HG02610 (cell line): ENCODE data around the gene PPP2R5A.
"Not testable (repeated sequence)": the region's sequence is repeated elsewhere in the genome, so short reads cannot be mapped to it uniquely, and the experiment has no call there.

Source experiments
- ATAC-seq: cut with Tn5 transposase; IDR thresholded peaks from one replicate; pipeline ENCODE4 v1.9.1; 2021; ENCODE audit warnings: mild to moderate bottlenecking, moderate library complexity; ENCODE audit not compliant: unreplicated experiment

PPP2R5A gene

DNA sequence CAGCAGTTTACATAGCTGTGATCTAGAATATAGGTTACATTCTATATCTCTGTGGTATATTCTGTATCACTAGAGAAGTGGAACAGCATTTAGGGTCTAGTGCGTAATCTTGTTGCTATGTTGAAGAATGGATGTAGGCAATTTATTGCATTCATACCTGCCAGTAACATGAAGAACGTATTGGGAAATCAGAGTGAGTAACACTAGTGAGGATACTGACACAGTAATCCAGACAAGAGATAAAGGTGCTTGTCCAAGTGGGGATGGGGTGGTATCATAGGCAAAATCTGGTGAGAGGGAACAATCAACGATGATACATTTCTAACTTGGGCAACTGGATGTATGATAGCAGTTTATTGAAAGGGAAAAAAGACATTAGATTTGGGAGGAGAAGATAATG is 9.8 kb downstream of the PPP2R5A start:
- no peak for ATAC-seq

DNA sequence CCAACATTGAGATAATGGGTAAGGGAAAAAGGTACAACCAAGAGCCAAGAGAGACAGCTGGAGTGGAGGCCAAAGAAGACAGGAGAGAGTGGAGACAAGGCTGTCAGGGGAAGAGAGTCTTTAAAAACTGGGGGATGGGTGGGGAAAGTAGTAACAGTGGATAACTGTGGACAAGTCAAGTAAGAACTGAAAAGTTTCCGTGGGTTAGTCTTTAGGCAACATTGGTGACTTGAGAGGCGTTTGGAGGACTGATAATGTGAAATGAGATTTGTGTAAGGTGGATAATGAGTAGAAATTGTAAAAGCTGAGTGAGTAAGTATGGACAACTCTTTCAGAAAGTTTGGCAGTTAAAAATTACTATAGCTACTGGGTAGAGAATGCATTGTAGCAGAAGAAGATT is 10.4 kb downstream of the PPP2R5A start:
- ATAC-seq: no peak

DNA sequence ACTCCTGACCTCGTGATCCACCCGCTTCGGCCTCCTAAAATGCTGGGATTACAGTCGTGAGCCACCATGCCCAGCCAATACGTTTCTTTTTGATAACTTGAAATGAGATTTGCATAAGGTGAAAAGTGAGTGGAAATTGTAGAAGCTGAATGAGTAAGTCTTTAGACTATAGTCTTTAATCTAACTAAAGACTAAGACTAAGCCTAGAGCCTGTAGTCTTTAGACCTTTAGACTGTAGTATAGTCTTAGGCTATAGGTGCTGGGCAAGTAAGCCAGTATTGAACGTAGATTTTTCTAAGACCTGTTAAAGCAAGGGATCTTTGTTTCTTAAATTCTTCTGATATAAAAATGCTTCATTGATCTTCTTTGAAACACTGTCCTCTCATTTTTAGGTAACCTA is 12.1 kb downstream of the PPP2R5A start:
- no peak for ATAC-seq

DNA sequence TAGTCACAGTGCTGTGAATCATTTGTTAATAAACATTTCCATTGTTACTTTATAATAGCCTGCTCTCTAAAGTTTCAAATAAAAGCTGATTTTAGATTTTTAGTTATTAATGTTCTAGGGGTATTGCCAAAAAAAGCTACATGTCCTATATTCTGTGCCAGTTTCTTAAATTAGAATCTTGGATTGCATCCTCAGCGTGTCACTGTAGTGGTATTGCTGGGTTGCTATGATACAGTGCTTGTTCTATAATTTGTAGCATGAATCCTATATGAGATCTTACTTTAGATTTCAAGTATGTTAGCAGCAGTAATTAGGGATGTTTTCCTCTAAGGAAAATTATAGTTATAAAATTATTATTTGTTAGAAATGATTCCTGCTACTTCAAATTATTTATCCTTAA is 16.4 kb downstream of the PPP2R5A start:
- no peak for ATAC-seq

DNA sequence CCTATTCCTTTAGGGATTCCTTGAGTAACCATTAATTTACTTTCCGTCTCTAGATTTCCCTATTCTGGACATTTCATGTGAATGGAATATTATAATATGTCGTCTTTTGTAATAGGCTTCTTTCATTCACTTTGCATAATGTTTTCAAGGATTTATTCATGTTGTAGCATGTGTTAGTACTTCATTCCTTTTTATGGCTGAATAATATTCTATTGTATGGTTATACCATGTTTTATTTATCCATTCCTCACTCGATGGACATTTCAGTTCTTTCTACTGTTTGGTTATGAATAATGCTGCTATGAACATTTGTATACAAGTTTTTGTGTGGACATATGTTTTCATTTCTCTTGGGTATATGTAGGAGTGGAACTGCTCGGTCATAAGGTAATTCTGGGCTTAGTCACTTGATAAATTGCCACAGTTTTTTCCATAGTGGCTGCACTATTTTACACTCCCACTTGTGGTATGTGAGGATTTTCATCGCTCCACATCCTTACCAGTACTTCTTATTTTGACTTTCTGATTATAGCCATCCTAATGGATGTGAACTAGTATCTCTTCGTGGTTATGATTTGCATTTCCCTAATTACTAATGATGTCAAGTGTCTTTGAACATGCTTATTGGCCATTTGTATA is 17.7 kb downstream of the PPP2R5A start:
- ATAC-seq: peak; percentile 45

DNA sequence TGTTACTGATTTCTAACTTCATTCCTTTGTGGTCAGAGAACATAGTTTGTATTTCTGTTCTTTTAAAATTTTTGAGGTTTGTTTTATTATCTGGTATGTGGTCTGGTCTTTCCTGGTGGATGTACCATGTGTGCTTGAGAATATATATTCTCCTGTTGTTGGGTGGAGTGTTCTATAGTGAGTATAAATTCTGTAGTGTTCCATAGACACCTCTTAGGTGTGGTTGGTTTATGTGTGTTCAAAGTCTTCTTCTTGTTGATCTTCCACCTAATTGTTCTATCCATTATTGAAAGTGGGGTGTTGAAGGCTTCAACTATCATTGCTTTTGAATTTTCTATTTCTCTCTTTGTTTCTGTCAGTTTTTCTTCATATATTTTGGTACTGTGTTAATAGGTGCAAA is 20.1 kb downstream of the PPP2R5A start:
- ATAC-seq: no peak

DNA sequence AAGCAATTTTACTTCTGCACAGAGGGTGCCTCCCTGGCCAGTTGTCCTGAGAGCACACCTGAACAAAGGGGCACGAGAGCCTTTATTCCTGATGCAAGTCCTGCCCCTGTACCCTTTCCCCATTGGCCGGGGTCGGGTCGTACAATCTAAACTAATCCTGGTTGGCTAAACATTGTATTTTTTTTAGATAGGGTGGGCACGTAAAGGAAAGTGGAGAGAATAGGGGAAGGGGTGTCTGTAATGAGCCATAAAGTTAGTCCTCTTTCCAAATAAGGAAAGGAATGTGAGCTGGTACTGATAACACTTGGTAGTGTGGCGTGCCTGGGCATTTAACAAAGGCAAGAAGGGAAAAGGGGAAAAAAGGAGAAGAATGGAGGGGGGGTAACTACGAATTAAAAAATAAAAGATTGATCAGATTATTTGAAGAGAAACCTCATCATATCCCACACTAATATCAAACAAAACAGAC is 20.8 kb downstream of the PPP2R5A start:
- ATAC-seq: not testable (repeated sequence)

DNA sequence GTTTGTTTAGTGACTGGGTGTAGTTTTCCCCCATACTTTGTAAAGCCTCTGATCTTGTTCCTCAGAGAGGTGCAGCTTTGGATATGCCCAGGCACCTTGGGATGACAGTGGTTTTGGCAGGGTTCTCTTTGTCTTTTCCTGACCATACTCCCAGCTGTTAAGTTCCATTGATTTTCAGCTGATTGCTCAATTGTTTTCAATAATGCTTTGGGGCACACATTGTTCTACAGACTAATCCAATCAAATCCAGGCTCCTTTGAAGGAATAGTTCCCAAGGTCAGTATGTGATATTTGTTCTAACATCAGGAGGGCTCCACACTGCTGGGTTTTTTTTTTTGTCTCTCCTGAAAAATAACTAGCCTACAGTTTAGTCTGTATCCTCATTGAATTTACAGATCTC is 24.8 kb downstream of the PPP2R5A start:
- no peak for ATAC-seq

DNA sequence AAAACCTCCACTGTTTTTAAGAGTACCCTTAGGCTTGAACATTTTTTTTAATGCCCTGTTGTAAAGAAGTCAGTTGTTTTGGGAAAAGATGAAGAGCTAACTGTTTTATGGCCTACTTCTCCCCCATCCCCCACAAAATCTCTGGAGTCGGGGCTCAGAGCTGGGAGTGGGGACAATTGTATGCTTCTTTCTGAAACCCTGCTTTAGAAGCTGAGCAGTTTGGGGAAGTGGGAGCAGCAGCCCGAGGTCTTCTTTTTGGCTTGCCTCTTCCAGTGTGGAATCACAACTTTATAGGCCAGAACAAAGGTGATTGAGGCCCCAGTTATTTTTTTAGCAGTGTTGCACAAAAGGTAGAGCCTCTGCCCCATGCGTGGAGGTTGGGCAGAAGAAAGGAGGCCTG is 25.2 kb downstream of the PPP2R5A start:
- no peak for ATAC-seq

DNA sequence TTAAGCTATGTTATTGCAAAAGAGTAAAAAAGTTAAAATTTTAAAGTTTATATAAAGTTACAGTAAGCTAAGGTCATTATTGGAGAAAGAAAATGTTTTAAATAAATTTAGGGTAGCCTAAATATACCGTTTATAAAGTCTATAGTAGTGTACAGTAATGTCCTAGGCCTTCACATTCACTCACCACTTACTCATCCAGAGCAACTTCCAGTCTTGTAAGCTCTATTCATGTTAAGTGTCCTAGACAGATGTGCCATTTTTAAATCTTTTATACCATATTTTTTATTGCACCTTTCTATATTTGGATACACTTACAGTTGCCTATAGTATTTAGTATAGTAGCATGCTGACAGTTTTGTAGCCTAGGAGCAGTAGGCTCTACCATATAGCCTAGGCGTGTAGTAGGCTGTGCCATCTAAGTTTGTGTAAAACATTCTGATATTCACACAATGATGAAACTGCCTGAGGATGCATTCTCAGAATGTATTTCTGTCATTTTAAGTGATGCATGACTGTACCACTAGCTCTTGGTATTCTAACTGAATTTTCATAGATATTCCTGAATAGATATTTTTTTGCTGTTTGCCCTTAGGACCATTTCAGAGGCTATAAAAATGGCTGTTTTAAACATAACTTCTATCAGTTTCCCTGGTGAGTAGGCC is 26.8 kb downstream of the PPP2R5A start:
- ATAC-seq: no peak

DNA sequence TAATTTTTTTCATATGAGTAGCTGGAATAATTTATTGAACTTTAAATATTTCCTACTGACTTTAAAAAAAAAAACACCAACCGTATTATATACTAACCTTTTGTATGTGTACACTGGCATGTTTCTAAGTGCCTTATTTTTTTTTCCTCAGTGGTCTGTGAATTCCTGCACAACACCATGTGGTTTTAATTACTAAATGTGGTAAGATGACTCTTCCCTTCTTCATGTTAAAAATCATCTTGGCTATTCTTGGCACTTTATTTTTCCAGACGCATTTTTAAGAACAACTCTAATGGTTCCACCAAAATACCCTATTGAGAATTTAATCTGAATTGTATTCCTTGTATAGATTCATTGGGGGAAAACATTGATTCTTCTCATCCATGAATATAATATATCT is 28.4 kb downstream of the PPP2R5A start:
- ATAC-seq: no peak

DNA sequence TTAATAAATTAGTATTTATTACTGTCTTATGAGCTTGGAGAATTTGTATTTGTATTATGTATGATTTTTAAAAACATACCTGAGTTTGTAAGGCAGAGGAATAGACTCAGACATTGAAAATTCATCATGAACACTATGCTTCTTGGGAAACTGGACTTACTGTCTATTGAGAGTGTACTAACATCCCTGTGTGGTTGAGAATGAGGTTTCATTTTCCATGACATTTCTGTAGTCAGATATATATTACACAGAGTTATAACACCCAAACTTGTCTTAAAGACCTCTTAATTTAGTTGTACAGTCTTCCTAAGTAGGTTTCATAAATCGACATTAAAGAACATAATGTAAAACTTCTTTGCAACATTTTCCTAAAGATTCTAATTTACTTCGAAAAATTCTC is 30.0 kb downstream of the PPP2R5A start:
- no peak for ATAC-seq

DNA sequence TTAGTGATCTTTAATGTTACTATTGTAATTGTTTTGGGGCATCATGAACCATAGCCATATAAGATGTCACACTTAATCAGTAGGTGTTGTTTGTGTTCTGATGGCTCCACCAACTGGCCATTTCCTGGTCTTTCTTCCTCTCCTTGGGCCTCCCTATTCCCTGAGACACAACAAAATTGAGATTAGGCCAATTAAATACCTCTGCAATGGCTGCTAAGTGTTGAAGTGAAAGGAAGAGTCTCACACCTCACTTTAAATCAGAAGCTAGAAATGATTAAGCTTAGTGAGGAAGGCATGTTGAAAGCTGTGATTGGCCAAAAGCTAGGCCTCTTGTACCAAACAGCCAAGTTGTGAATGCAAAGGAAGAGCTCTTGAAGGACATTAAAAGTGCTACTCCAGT is 30.7 kb downstream of the PPP2R5A start:
- peak; percentile 43 for ATAC-seq

DNA sequence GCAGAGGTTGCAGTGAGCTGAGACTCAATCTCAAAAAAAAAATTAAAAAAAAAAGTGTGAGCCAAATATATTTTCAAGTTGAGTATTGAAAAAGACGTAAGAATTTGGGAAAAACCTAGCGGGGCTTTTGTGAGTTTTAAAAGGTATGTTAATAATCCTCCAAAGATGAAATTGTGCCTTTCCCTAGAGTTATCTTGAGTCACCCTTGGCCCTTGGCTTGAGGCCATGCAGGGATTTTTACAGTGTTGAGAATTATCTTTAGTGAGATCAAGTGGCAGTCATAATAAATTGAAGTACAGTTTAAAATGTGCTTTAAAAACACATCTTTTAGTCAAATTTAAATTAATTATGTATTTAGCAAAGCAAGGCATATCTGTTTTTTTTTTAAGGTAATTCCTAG is 32.7 kb downstream of the PPP2R5A start:
- no peak for ATAC-seq

DNA sequence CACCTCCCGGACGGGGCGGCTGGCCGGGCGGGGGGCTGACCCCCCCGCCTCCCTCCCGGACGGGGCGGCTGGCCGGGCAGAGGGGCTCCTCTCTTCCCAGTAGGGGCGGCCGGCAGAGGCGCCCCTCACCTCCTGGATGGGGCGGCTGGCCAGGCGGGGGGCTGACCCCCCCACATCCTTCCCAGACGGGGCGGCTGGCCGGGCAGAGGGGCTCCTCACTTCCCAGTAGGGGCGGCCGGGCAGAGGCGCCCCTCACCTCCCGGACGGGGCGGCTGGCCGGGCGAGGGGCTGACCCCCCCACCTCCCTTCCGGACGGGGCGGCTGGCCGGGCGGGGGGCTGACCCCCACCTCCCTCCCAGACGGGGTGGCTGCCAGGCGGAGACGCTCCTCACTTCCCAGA is 35.8 kb downstream of the PPP2R5A start:
- not testable (repeated sequence) for ATAC-seq

DNA sequence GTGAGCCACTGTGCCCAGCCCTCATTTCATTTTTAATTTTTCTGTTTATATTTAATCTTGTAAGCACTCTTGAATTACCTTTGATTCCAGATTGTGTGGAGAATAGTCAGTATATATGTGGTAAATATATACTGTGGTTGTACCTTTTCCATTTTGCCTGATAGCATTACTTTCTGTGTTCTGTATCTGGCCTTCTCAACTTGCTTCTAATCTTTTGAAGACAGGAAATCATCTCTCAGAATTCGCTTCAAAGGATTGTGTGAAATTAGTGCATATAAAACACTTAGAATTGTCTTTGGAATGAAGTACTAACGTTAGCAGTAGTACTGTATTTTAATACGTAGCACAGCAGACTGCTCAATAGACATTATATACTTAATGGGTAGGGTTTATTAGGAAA is 37.9 kb downstream of the PPP2R5A start:
- no peak for ATAC-seq

DNA sequence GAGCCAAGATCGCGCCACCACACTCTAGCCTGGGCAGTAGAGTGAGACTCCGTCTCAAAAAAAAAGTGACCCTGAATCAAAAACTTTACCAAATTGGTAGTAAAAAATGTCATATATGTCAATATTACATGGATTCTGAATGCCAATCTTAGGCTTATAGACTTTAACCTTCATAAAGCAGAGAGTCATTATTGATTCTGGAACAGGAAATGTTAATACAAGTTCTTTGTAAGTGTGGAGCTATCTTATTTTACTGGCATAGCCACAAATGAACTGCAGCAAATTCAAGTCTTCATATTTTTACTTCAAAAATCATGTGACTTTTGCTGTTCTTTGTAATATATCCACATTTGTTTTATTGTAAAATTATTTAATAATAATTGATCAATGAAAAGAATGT is 41.3 kb downstream of the PPP2R5A start:
- ATAC-seq: no peak

DNA sequence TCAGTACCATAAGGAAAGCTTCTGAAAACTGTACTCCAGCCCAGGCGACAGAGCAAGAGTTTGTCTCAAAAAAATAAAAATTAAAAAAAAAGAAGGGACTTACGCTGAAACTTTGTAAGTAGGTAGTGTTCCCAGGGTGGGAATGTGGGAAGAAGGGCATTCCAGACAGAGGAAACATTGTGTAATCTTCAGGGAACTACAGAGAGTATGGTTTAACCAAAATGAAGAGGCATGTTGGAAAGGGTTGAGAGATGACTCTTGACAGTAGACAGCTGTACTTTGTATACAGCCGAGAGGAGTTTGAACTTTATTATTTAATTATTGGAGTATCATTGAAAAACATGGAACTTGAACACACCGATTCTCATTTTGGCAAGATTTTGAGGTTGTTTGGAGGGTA is 43.0 kb downstream of the PPP2R5A start:
- no peak for ATAC-seq

DNA sequence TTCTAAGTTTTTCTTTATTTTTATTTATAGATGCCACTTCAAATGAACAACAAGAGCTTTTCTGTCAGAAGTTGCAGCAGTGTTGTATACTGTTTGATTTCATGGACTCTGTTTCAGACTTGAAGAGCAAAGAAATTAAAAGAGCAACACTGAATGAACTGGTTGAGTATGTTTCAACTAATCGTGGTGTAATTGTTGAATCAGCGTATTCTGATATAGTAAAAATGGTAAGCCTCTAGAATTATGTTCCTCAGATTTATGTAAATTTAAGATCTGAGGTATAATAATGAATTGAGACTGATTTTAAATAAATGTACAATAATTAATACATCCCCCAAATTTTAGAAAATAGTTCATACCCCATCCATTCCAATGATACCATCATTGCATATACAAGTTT is 43.9 kb downstream of the PPP2R5A start:
- no peak for ATAC-seq

DNA sequence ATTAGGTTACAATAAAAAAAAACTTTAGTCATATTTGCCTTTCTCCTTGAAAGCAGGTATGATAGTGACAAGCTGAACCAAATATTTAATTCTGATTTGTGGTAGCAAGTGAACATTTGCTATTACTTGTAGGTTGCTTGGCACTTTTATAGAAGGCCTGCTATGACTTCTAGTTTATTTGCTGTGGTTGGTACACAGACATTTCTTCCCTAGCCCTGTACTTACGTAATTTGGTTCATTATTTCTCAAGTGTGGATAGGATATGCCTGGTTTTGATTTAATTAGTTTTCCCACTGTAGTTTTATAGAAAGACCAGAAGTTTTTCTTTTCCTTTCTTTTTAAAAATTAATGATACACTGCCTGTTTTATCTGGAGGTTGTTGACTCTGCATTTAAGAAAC is 55.9 kb downstream of the PPP2R5A start:
- no peak for ATAC-seq

DNA sequence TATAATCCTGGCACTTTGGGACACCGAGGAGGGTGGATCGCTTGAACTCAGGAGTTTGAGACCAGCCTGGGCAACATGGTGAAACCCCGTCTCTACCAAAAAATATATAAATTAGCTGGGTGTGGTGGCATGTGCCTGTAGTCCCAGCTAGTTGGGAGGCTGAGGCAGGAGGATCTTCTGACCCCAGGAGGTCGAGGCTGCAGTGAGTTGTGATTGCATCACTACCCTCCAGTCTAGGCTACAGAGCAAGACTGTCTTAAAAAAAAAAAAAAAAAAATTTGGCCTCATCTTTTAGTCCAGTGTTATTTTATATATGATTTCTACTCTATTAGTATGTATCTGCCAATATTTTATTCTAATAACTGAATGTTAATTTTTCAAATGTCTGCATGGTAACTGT is 59.7 kb downstream of the PPP2R5A start:
- no peak for ATAC-seq

DNA sequence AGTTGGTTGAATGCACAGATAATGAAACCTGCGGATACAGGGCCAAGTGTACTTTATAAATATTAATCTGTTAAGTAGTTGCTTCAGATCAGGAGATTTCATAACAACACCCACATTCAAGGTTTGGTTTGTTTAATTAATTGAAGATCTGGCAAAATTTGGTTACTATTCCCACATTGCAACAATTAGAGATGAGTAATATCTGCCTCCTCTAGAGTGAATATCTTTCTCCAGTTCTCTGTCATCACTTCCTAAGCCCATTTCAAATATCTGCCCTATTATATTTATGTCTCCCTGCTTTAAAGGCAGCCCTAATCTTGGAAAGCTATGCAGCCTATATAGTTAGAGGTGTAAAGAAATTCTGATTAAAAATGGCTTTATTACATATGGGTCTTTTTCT is 61.4 kb downstream of the PPP2R5A start:
- ATAC-seq: no peak
